Smooth muscle cell of trachea (primary cell): ENCODE measurements around the gene CEP72. TPM values are rescaled to one million over a fixed set of nuclear protein-coding genes. Genes with fewer than 3 reads are reported as not detected.

Experiments
- total RNA-seq: library from RNA; depleted of rRNA; stranded (reverse); fragments of >200 nt; gene quantifications from 2 replicates; pipeline ENCODE4 v1.2.1, GENCODE V29; 2014

The CEP72 gene
- 3.6 and 4.5 TPM in 2 replicates for total RNA-seq

GRCh38 chr5:611731-612486, at the start of gene CEP72:
TSS of gene CEP72 (plus strand) at chr5:612340. CDS start at chr5:612362, 22 bp downstream.

GRCh38 chr5:693271-694041, 81.3 kb downstream of the CEP72 start, which contains the start of gene TPPP:
TSS of gene TPPP (minus strand) at chr5:693352. CDS start at chr5:678060, 15,292 bp downstream.

Other genes starting within 250 kb of the CEP72 start
- 52.5 and 64.5 TPM in 2 replicates for gene EXOC3, start 169.2 kb upstream of the CEP72 start, total RNA-seq
- gene SLC9A3, start 87.9 kb upstream of the CEP72 start, total RNA-seq = 0.87 and 1.3 TPM in 2 replicates
- gene TPPP, start 81.0 kb downstream of the CEP72 start, total RNA-seq = 0.15 and 0.66 TPM in 2 replicates
- gene ZDHHC11B, start 172.4 kb downstream of the CEP72 start, total RNA-seq = 0.29 TPM in 1 of 2 replicates, not detected in the other
- 0.87 and 2.8 TPM in 2 replicates for gene ZDHHC11, start 238.6 kb downstream of the CEP72 start, total RNA-seq